ENCODE measurements around the gene PKD1.
A peak's percentile ranks its signal among the peaks of the same experiment; 100 is the strongest.

The PKD1 gene

GRCh38 chr16:2135770-2136490 lies at the start of gene PKD1:
PKD1 (minus strand) TSS chr16:2135898; CDS start chr16:2135689, 209 bp downstream.
- peak; percentile 100 for DNase-seq (ENCODE audit: low read depth)

DNA sequence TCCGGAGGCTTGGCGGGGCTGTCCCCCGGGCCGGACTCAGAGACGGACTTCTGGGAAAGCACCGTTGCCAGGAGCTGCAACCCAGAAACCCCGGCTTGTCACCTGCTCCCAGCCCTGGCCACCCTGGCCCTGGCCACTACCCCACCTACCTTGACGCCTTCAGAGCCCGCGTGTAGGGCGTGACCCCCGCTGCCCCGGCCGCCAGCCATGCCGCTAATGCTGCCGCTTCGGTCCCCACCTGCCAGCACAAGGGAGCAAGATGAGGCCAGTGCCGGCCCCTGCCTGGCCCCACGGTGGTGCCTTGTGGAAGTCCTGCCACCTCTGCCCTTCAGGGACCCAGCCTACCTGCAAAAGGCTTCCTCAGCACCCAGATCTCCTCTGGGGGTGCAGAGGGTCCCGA lies 49.3 kb upstream of the PKD1 start:
- DNase-seq (ENCODE audit: low read depth), result no peak

DNA sequence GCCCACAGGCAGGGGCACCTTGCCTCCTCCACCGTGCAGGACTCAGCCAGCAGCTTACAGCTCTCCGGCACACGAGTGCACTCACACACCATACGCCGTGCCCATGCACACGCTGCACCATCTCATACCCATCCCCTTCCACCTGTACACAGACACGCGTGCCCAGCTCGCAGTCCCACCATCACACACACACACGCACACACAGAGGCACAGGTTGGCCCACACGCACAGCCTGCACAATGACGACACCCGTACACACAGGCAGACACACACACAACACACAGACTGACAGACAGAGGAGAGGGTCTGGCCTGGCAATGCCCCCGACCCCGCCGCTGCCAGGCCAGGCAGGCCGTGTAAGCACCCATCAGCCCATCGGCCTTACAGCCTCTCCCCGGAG lies 48.6 kb upstream of the PKD1 start:
- no peak for DNase-seq (ENCODE audit: low read depth)

GRCh38 chr16:2183671-2184070 lies 48.0 kb upstream of the PKD1 start:
- DNase-seq (ENCODE audit: low read depth), result no peak

GRCh38 chr16:2181952-2182351 lies 46.3 kb upstream of the PKD1 start:
- no peak for DNase-seq (ENCODE audit: low read depth)

DNA sequence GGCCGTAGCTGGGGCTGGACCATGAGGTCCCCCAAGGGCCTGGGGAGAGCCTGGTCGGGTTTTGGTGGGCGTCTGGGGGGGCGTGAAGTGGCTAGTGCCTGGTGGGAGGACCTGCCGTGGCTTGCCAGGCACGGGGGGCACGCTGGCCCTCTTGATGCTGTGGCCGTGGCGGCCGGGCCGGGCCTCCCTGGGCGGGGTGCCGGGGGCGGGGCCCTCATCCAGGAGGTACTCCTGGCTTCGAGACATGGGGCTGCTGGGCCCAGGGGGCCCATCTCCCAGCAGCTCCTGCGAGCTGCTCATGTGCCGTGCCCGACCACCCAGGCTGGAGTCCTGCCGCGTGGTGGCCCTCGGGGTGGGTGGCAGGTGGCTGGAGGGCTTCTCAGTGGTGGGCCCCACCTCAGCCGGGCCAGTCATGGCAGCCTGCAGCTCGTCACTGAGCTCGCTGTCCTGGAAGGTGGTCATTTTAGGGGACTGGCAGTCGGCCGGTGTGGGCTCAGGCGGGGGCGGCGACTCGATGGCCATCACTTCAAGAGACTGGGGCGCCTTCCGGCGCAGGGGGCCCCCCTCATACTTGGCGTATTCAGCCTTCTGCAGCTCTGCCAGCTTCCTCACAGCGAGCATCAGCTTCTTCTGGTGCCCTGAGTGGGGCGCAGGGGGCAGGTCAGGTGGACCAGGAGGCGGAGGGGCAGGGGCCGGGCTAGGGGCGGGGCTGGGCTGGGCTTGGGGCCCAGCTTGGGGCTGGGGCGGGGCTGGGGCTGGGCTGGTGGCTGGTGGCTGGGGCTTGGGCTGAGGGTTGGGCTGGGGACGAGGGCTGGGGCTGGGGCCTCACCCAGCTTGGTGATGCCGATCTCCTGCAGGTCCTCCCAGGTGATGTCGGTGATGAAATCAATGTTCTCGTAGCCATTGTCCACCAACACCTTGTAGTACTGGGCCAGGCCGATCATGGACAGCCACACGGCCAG lies 45.5 kb upstream of the PKD1 start:
- DNase-seq (ENCODE audit: low read depth), result no peak

GRCh38 chr16:2180461-2180860 lies 44.8 kb upstream of the PKD1 start:
- no peak for DNase-seq (ENCODE audit: low read depth)

DNA sequence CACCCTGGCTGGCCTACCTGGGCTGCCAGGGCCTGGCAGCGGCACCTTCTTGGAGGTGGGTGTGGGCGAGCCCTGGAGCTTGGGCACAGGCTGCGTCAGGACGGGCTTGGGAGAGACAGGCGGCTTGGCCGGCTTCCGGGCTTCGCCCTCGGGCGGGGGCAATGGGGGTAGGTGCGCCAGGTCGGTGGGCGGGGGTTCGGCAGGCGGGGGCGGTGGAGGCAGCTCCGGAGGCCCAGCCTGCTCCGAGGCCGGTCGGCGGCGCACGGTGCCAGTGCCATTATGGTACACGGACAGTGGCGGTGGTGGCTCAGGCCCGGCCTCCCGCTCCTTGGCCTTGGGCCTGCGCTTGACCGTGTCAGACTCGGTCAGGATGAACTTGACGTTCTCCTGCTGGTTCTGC lies 43.9 kb upstream of the PKD1 start:
- no peak for DNase-seq (ENCODE audit: low read depth)

- DNase-seq (ENCODE audit: low read depth), result no peak
Measured at GRCh38 chr16:2179107-2179501, 43.4 kb upstream of the PKD1 start.

GRCh38 chr16:2178321-2179106 lies 42.8 kb upstream of the PKD1 start:
- DNase-seq (ENCODE audit: low read depth), result peak; percentile 47

DNA sequence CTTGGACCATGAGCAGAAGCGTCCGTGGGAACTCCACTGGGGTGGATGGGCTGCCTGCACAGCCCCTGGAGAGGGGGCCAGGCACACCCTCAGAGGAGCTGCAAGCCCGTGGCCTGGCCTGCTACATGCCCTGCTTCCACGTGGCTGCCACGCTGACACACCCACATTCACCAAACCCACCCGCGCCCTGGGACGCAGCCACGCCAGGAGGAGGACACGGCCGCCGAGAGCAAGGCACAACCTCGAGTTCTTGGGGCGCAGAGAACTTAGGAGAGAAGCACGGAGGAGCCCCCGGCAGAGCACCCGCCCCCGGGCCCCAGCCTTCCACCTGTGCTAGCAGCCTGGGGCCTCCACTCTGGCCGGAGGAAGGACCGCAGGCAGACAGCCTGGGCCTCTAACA lies 41.9 kb upstream of the PKD1 start:
- no peak for DNase-seq (ENCODE audit: low read depth)

GRCh38 chr16:2177101-2177500 lies 41.4 kb upstream of the PKD1 start:
- DNase-seq (ENCODE audit: low read depth), result no peak

- no peak for DNase-seq (ENCODE audit: low read depth)
Measured at GRCh38 chr16:2176047-2176446, 40.3 kb upstream of the PKD1 start.

DNA sequence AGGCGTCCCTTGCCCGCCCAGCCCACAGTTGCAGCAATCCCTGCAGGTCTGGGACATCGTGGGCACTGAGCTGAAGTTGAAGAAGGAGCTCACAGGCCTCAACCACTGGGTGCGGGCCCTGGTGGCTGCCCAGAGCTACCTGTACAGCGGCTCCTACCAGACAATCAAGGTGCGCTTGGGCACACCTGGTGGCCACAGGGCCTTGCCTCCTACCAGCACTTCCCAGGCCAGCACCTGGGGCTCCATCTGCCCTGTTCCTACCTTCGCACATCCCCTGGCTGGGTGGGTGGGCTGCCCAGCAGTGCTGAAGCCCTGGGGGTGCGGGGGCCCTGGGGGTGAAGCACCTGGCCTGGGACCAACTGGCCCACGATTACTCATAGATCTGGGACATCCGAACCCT lies 39.8 kb upstream of the PKD1 start:
- DNase-seq (ENCODE audit: low read depth), result no peak

DNA sequence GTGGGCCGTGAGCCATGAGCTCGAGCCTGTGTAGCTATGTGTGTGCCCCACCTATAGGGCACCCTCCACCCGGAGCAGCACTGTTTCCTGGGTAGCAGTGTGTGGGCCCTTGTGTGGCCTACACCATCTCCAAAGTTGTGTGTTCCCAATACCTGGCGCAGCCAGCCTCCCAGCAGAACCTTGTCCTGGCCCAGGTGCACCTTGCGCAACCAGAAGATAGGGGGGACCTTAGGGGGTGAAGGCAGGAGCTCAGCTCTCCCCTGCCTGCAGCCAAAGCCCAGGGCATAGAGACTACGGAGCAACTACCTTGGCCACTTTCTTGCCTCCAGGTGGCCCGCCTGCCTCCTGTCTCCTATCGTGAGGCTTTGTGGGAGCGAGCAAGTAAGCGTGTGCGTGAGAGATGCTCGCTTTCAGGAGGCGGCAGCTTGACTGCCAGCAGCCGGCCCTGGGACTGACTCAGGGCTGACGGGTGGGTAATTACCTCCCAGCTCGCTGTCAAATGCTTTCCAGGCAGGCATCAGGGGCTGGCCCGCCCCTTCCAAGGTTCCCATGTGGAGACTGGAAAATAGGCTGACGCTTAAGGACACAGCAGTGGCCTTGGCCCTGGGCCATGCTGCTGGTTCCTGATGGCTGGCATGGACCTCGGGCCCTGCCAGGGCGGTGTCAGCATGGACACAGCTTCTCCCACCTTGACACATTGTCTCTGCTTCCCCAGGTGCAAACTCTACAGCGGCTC lies 38.9 kb upstream of the PKD1 start:
- no peak for DNase-seq (ENCODE audit: low read depth)

GRCh38 chr16:2173916-2174315 lies 38.2 kb upstream of the PKD1 start:
- DNase-seq (ENCODE audit: low read depth), result no peak

GRCh38 chr16:2173366-2173765 lies 37.7 kb upstream of the PKD1 start:
- no peak for DNase-seq (ENCODE audit: low read depth)

DNA sequence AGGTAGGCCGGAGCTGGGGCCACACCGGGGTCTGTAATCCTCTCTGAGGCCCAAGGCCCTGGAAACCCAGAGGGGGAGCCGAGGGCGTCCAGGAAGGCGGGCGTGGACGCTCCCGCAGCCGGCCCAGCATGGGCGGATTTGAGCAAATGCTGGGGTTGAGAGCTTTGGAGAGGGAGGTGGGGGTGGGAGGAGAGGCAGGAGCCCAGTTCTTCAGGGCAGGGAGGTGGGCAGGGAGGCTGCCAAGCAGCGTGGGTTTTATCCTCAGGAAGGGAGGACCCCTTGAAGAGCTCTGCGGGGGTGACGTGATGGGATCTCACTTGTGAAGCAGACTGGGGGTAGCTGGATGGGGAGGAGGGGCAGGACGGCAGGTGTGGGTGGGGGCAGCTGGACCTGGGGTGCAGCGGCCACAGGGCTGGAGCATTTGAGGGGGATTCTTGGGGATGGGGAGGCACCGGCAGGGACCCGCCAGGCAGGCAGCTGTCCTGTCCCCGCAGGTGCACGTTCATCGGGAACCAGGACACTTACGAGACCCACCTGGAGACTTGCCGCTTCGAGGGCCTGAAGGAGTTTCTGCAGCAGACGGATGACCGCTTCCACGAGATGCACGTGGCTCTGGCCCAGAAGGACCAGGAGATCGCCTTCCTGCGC lies 37.1 kb upstream of the PKD1 start:
- no peak for DNase-seq (ENCODE audit: low read depth)

GRCh38 chr16:2171601-2172178 lies 36.0 kb upstream of the PKD1 start:
- DNase-seq (ENCODE audit: low read depth), result no peak

DNA sequence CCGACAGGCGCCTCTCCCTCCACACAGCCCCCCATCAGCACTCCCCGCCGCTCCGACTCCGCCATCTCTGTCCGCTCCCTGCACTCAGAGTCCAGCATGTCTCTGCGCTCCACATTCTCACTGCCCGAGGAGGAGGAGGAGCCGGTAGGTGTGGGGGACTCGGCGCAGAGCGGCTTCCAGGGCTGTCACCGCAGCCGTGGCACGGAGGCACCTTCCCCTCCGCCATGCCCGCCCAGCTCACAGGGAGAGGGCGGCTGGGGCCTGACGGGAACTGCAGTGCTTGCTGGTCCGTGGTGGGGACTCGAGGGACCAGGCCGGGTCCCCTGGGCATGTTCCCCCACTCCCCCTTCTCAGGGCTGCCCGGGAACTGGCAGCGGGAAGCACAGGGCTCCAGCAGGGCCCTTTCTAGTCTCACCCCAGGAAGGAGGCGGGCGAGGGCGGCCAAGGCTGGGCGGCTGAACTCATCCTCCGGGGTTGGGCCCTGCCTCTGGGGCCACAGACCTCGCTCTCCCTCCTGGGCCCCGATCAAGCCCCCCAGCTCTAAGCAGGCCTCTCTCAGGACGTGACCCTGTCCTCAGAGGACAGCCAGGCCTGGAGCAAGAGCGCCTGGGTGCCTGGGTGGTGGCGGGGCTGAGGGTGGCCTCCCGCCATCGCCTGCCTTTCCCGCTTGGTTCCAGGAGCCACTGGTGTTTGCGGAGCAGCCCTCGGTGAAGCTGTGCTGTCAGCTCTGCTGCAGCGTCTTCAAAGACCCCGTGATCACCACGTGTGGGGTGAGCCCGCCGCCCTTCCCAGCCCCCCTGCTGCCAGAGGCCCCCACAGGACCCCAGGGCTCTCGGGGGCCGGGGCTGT lies 35.1 kb upstream of the PKD1 start:
- no peak for DNase-seq (ENCODE audit: low read depth)

Measured in activated T-cell treated with anti-CD3 and anti-CD28 coated beads for 48 hours (primary cell).